IMR-90 (cell line): Measurements from ENCODE around the gene NSMCE3. TPM values are rescaled to one million over a fixed set of nuclear protein-coding genes. Genes with fewer than 3 reads are reported as not detected.

Experiments used
- ATAC-seq: fragments of 200-7000 bp; cut with Tn5 transposase; 2 replicates; pipeline ENCODE4 v1.9.1; 2020; ENCODE audit warnings: low read depth, mild to moderate bottlenecking, moderate library complexity
- BruUV-seq: library from RNA; stranded (reverse); fragments of 400-500 nt; replicated peaks from 2 replicates; lab custom pipeline; 2021; lab: Mats Ljungman, UMichigan
- CTCF ChIA-PET: fragments of 300-600 bp; formaldehyde crosslinking; extraction: SDS; loops from one replicate; lab custom pipeline; 2021; ENCODE audit warnings: antibody characterized with exemption; lab: Yijun Ruan, JAX
- POLR2A ChIA-PET: fragments of 300-600 bp; sonication (Branson Sonifier 250); formaldehyde crosslinking; loops from one replicate; lab custom pipeline; 2022; ENCODE audit warnings: antibody characterized with exemption; ENCODE audit not compliant: unreplicated experiment; lab: Charles Lee
- DNase-seq: peaks from one replicate; pipeline ENCODE4 v3.0.0; 2013
- H2AFZ ChIP-seq: replicated peaks from 2 replicates; pipeline ENCODE3; 2013; ENCODE audit warnings: low read length, mild to moderate bottlenecking; ENCODE audit not compliant: poor library complexity
- H2AK5ac ChIP-seq: 2 replicates; pipeline ENCODE4 v1.6.1; 2013; ENCODE audit warnings: low read depth, low read length, inconsistent platforms
- H2AK9ac ChIP-seq: replicated peaks from 2 replicates; pipeline ENCODE3; 2013; ENCODE audit warnings: mild to moderate bottlenecking, low read depth, low read length, moderate library complexity; ENCODE audit not compliant: poor library complexity
- H2BK120ac ChIP-seq: 2 replicates; pipeline ENCODE4 v1.6.1; 2013; ENCODE audit warnings: low read depth, low read length, inconsistent platforms
- H2BK15ac ChIP-seq: 3 replicates; pipeline ENCODE4 v1.6.1; 2013; ENCODE audit warnings: low read depth, low read length, inconsistent platforms
- H2BK20ac ChIP-seq: 2 replicates; pipeline ENCODE4 v1.6.1; 2013; ENCODE audit warnings: low read depth, mild to moderate bottlenecking, inconsistent platforms, low read length, moderate library complexity
- H2BK5ac ChIP-seq: 2 replicates; pipeline ENCODE4 v1.6.1; 2013; ENCODE audit warnings: mild to moderate bottlenecking, low read depth, low read length, inconsistent platforms; ENCODE audit not compliant: poor library complexity, severe bottlenecking
- H3K14ac ChIP-seq: replicated peaks from 2 replicates; pipeline ENCODE4 v1.6.1; 2013; ENCODE audit warnings: low read depth, low read length, inconsistent platforms
- H3K18ac ChIP-seq: 2 replicates; pipeline ENCODE4 v1.6.1; 2013; ENCODE audit warnings: low read depth, low read length, control low read depth
- H3K23ac ChIP-seq: 2 replicates; pipeline ENCODE4 v1.6.1; 2013; ENCODE audit warnings: low read depth, low read length, inconsistent platforms
- H3K27ac ChIP-seq: 2 replicates; pipeline ENCODE4 v1.5.1; 2013; ENCODE audit warnings: mild to moderate bottlenecking, control low read depth, low read length; ENCODE audit not compliant: insufficient read depth
- H3K27me3 ChIP-seq: 2 replicates; pipeline ENCODE4 v1.6.1; 2013; ENCODE audit warnings: low read length; ENCODE audit not compliant: control insufficient read depth, insufficient read depth
- H3K36me3 ChIP-seq: 2 replicates; pipeline ENCODE4 v1.6.1; 2013; ENCODE audit warnings: low read length, mixed read lengths; ENCODE audit not compliant: control insufficient read depth, insufficient read depth
- H3K4ac ChIP-seq: 2 replicates; pipeline ENCODE4 v1.6.1; 2013; ENCODE audit warnings: low read depth, low read length, inconsistent platforms
- H3K4me1 ChIP-seq: 2 replicates; pipeline ENCODE4 v1.6.1; 2013; ENCODE audit warnings: low read length, mixed read lengths; ENCODE audit not compliant: control insufficient read depth, insufficient read depth
- H3K4me2 ChIP-seq: 2 replicates; pipeline ENCODE4 v1.6.1; 2013; ENCODE audit warnings: low read depth, mild to moderate bottlenecking, control low read depth, low read length, moderate library complexity
- H3K4me3 ChIP-seq: 2 replicates; pipeline ENCODE4 v1.5.1; 2013; ENCODE audit warnings: low read depth, mild to moderate bottlenecking, control low read depth, low read length, moderate library complexity; ENCODE audit not compliant: insufficient read depth
- H3K56ac ChIP-seq: 2 replicates; pipeline ENCODE4 v1.6.1; 2013; ENCODE audit warnings: low read length, inconsistent platforms; ENCODE audit not compliant: insufficient read depth; ENCODE audit errors: extremely low read depth
- H3K79me1 ChIP-seq, 2 experiments: 2 replicates each; pipeline ENCODE4 v1.6.1; 2013; ENCODE audit warnings: low read length in 2 of 2, inconsistent platforms in 1 of 2, low read depth in 1 of 2
- H3K9ac ChIP-seq: 2 replicates; pipeline ENCODE4 v1.6.1; 2013; ENCODE audit warnings: low read depth, low read length, control low read depth
- H3K9me1 ChIP-seq: 2 replicates; pipeline ENCODE4 v1.6.1; 2013; ENCODE audit warnings: low read length, inconsistent platforms; ENCODE audit not compliant: insufficient read depth
- H3K9me3 ChIP-seq: 2 replicates; pipeline ENCODE4 v1.6.1; 2013; ENCODE audit warnings: low read length; ENCODE audit not compliant: control insufficient read depth, insufficient read depth
- H4K20me1 ChIP-seq: 2 replicates; pipeline ENCODE4 v1.6.1; 2013; ENCODE audit warnings: low read length, inconsistent platforms; ENCODE audit not compliant: insufficient read depth
- H4K5ac ChIP-seq: 2 replicates; pipeline ENCODE4 v1.6.1; 2013; ENCODE audit warnings: mild to moderate bottlenecking, low read depth, low read length, control low read depth
- H4K8ac ChIP-seq, 2 experiments: 2 replicates each; pipeline ENCODE4 v1.6.1; 2013; ENCODE audit warnings: low read depth in 2 of 2, low read length in 2 of 2, control low read depth in 1 of 2, inconsistent platforms in 1 of 2
- H4K91ac ChIP-seq: 2 replicates; pipeline ENCODE4 v1.6.1; 2013; ENCODE audit warnings: low read depth, low read length, inconsistent platforms; ENCODE audit not compliant: insufficient read depth
- BHLHE40 ChIP-seq: fragments of 150-350 bp; IDR thresholded peaks from 2 replicates; pipeline ENCODE4 v1.6.1; 2016; ENCODE audit warnings: mild to moderate bottlenecking, low read depth, low read length
- CEBPB ChIP-seq: IDR thresholded peaks from 2 replicates; pipeline ENCODE4 v1.6.1; 2012; ENCODE audit warnings: low read depth, low read length, improper control_type of control experiment
- CHD1 ChIP-seq: IDR thresholded peaks from 2 replicates; pipeline ENCODE4 v1.6.1; 2012; ENCODE audit warnings: low read depth, low read length, improper control_type of control experiment
- FOS ChIP-seq: fragments of 150-350 bp; IDR thresholded peaks from 2 replicates; pipeline ENCODE4 v1.6.1; 2016; ENCODE audit warnings: low read depth, low read length
- MAFK ChIP-seq: IDR thresholded peaks from 2 replicates; pipeline ENCODE4 v1.6.1; 2012; ENCODE audit warnings: low read depth, low read length, improper control_type of control experiment
- MAZ ChIP-seq: IDR thresholded peaks from 2 replicates; pipeline ENCODE4 v1.6.1; 2012; ENCODE audit warnings: low read depth, mild to moderate bottlenecking, low read length, improper control_type of control experiment, moderate library complexity, borderline replicate concordance
- MXI1 ChIP-seq: IDR thresholded peaks from 2 replicates; pipeline ENCODE4 v1.6.1; 2012; ENCODE audit warnings: low read depth, mild to moderate bottlenecking, low read length, moderate library complexity, borderline replicate concordance
- NFE2L2 ChIP-seq: fragments of 150-350 bp; IDR thresholded peaks from 2 replicates; pipeline ENCODE4 v1.6.1; 2016; ENCODE audit warnings: low read depth, mild to moderate bottlenecking, low read length
- POLR2A ChIP-seq: IDR thresholded peaks from 2 replicates; pipeline ENCODE4 v1.6.1; 2012; ENCODE audit warnings: mild to moderate bottlenecking, low read depth, low read length
- RAD21 ChIP-seq: IDR thresholded peaks from 2 replicates; pipeline ENCODE4 v1.6.1; 2012; ENCODE audit warnings: low read length, improper control_type of control experiment
- RCOR1 ChIP-seq: IDR thresholded peaks from 2 replicates; pipeline ENCODE4 v1.6.1; 2012; ENCODE audit warnings: mild to moderate bottlenecking, low read length, improper control_type of control experiment; ENCODE audit not compliant: insufficient replicate concordance
- RFX5 ChIP-seq: IDR thresholded peaks from 2 replicates; pipeline ENCODE4 v1.8.0; 2012; ENCODE audit warnings: low read depth, mild to moderate bottlenecking, low read length, moderate library complexity
- SMC3 ChIP-seq: fragments of 150-350 bp; IDR thresholded peaks from 2 replicates; pipeline ENCODE4 v1.6.1; 2016; ENCODE audit warnings: low read depth, mild to moderate bottlenecking, antibody characterized with exemption, low read length, moderate library complexity
- dilution Hi-C: fragments of 300-500 bp; cut with HindIII; formaldehyde crosslinking; loops from one replicate; pipeline ENCODE4 v1.14.3; 2018; ENCODE audit warnings: low sequenced_read_pairs; ENCODE audit not compliant: unreplicated experiment
- in situ Hi-C: fragments of 300-500 bp; cut with MboI; formaldehyde crosslinking; loops from 3 replicates; pipeline ENCODE4 v1.14.3; 2019; ENCODE audit warnings: low sequenced_read_pairs, inconsistent platforms, mixed read lengths
- intact Hi-C: fragments of 100-400 bp; cut with micrococcal nuclease; formaldehyde crosslinking; loops from 2 replicates; pipeline ENCODE4 v1.10.0; 2022
- polyA plus RNA-seq, 3 experiments: library from polyadenylated mRNA; depleted of rRNA; stranded (reverse); fragments of >200 nt; gene quantifications; 2 replicates each; pipeline ENCODE4 v1.2.3, GENCODE V29; 2012; ENCODE audit warnings: low replicate concordance in 1 of 3
- total RNA-seq: library from RNA; depleted of rRNA; stranded (reverse); fragments of >200 nt; gene quantifications from 2 replicates; pipeline ENCODE4 v1.2.3, GENCODE V29; 2012
- TF ChIP-seq, protein P1 (sequence below): fragments of 150-350 bp; IDR thresholded peaks from 2 replicates; pipeline ENCODE4 v1.6.1; 2017; ENCODE audit warnings: mild to moderate bottlenecking, antibody characterized with exemption, low read length, low read depth
- TF ChIP-seq, protein P2 (sequence below): conservative IDR thresholded peaks from 2 replicates; pipeline ENCODE4 v1.5.1; 2012; ENCODE audit warnings: mild to moderate bottlenecking, low read depth, low read length, improper control_type of control experiment
- TF ChIP-seq, protein P3 (sequence below): fragments of 150-350 bp; IDR thresholded peaks from 2 replicates; pipeline ENCODE4 v1.6.1; 2016; ENCODE audit warnings: low read depth, mild to moderate bottlenecking, low read length, moderate library complexity, borderline replicate concordance

Gene NSMCE3
- total and polyA plus RNA-seq, 2 of the 4 experiments (the other 2 are of a cell fraction), result 5.1 to 6.3 TPM

DNA sequence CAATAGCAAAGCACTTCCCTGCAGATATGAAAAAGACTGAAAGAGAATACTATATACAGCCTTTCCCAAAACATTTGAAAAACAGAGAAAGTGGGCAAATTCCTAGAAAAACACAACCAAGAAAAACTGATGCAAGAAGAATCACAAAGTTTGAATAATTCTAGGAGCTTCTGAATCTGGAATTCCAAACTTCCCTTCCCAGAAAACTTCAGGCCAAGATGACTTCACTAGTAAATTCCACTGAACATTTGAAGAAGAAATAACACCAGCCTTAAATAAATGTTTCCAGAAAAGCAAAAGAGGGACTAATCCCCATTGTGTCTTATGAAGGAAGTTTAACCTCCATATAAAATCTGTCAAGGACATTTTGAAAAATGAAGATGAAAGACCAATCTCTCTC is 15.8 kb upstream of the NSMCE3 start:
- no peaks in the 10 kb centered on the region for H4K20me1 ChIP-seq
- H2BK15ac ChIP-seq, result no peak overlapping the region
- TF ChIP-seq FOS (no peak), NFE2L2 (no peak), CEBPB (no peak), MXI1 (no peak), RCOR1 (no peak), RFX5 (no peak), MAZ (no peak), POLR2A (no peak), BHLHE40 (no peak), CHD1 (no peak), MAFK (no peak), RAD21 (no peak), SMC3 (no peak)
- TF ChIP-seq, protein P1, sequence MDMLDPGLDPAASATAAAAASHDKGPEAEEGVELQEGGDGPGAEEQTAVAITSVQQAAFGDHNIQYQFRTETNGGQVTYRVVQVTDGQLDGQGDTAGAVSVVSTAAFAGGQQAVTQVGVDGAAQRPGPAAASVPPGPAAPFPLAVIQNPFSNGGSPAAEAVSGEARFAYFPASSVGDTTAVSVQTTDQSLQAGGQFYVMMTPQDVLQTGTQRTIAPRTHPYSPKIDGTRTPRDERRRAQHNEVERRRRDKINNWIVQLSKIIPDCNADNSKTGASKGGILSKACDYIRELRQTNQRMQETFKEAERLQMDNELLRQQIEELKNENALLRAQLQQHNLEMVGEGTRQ, result no peak
- TF ChIP-seq, protein P2, sequence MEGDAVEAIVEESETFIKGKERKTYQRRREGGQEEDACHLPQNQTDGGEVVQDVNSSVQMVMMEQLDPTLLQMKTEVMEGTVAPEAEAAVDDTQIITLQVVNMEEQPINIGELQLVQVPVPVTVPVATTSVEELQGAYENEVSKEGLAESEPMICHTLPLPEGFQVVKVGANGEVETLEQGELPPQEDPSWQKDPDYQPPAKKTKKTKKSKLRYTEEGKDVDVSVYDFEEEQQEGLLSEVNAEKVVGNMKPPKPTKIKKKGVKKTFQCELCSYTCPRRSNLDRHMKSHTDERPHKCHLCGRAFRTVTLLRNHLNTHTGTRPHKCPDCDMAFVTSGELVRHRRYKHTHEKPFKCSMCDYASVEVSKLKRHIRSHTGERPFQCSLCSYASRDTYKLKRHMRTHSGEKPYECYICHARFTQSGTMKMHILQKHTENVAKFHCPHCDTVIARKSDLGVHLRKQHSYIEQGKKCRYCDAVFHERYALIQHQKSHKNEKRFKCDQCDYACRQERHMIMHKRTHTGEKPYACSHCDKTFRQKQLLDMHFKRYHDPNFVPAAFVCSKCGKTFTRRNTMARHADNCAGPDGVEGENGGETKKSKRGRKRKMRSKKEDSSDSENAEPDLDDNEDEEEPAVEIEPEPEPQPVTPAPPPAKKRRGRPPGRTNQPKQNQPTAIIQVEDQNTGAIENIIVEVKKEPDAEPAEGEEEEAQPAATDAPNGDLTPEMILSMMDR, result no peak
- TF ChIP-seq, protein P3, sequence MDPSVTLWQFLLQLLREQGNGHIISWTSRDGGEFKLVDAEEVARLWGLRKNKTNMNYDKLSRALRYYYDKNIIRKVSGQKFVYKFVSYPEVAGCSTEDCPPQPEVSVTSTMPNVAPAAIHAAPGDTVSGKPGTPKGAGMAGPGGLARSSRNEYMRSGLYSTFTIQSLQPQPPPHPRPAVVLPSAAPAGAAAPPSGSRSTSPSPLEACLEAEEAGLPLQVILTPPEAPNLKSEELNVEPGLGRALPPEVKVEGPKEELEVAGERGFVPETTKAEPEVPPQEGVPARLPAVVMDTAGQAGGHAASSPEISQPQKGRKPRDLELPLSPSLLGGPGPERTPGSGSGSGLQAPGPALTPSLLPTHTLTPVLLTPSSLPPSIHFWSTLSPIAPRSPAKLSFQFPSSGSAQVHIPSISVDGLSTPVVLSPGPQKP, result no peak
- no peak overlapping the region for H2AFZ ChIP-seq
- H4K91ac ChIP-seq, result no peak overlapping the region
- ChIA-PET CTCF (no interaction called here), POLR2A (no interaction called here)
- no peak for ATAC-seq
- no peak overlapping the region for H3K9ac ChIP-seq
- no peak overlapping the region for H3K4me3 ChIP-seq
- H3K14ac ChIP-seq, result no peak overlapping the region
- H3K9me3 ChIP-seq, result no peaks in the 10 kb centered on the region
- dilution Hi-C loops (no loop called here), in situ Hi-C loops (no loop called here), intact Hi-C loops (no loop called here)
- BruUV-seq, result no TSS peak
- peaks cover 6% of the 10 kb centered on the region for H3K27me3 ChIP-seq
- H2BK120ac ChIP-seq, result no peak overlapping the region
- DNase-seq, result no peak
- H2AK9ac ChIP-seq, result no peak overlapping the region
- no peak overlapping the region for H3K18ac ChIP-seq
- no peak overlapping the region for H4K5ac ChIP-seq
- H3K4me2 ChIP-seq, result no peak overlapping the region
- H2BK20ac ChIP-seq, result no peak overlapping the region
- no peaks in the 10 kb centered on the region for H3K36me3 ChIP-seq
- no peaks in the 10 kb centered on the region for H3K79me1 ChIP-seq
- H3K4me1 ChIP-seq, result no peaks in the 10 kb centered on the region
- no peak overlapping the region for H2AK5ac ChIP-seq
- H3K9me1 ChIP-seq, result no peaks in the 10 kb centered on the region
- no peak overlapping the region for H3K23ac ChIP-seq
- H3K27ac ChIP-seq, result no peak overlapping the region
- H4K8ac ChIP-seq, result no peak overlapping the region
- H3K56ac ChIP-seq, result no peak overlapping the region
- H2BK5ac ChIP-seq, result no peak overlapping the region
- no peak overlapping the region for H3K4ac ChIP-seq
